Astrocyte of the spinal cord (primary cell): ENCODE results near the gene NTHL1.

Experiments used
- DNase-seq: peaks from one replicate; pipeline ENCODE4 v3.0.0; 2011; ENCODE audit warnings: low read depth, low spot score
- H3K4me3 ChIP-seq: 2 replicates; pipeline ENCODE4 v1.5.1; 2011; ENCODE audit warnings: low read depth, mild to moderate bottlenecking, low read length, moderate library complexity
- in situ Hi-C: cut with HindIII; loops from 2 replicates; pipeline ENCODE4 v1.10.0; 2017; ENCODE audit warnings: low sequenced_read_pairs
- TF ChIP-seq, protein P1 (sequence below): IDR thresholded peaks from 2 replicates; pipeline ENCODE4 v1.5.1; 2012; ENCODE audit warnings: low read depth, mild to moderate bottlenecking, low read length, inconsistent platforms

The NTHL1 gene

GRCh38 chr16:2030036-2030435 is 17.6 kb downstream of the NTHL1 start:
- no peak for DNase-seq
- in situ Hi-C loops = no loop called here
- H3K4me3 ChIP-seq = no peak overlapping the region
- TF ChIP-seq, protein P1, sequence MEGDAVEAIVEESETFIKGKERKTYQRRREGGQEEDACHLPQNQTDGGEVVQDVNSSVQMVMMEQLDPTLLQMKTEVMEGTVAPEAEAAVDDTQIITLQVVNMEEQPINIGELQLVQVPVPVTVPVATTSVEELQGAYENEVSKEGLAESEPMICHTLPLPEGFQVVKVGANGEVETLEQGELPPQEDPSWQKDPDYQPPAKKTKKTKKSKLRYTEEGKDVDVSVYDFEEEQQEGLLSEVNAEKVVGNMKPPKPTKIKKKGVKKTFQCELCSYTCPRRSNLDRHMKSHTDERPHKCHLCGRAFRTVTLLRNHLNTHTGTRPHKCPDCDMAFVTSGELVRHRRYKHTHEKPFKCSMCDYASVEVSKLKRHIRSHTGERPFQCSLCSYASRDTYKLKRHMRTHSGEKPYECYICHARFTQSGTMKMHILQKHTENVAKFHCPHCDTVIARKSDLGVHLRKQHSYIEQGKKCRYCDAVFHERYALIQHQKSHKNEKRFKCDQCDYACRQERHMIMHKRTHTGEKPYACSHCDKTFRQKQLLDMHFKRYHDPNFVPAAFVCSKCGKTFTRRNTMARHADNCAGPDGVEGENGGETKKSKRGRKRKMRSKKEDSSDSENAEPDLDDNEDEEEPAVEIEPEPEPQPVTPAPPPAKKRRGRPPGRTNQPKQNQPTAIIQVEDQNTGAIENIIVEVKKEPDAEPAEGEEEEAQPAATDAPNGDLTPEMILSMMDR = no peak

DNA sequence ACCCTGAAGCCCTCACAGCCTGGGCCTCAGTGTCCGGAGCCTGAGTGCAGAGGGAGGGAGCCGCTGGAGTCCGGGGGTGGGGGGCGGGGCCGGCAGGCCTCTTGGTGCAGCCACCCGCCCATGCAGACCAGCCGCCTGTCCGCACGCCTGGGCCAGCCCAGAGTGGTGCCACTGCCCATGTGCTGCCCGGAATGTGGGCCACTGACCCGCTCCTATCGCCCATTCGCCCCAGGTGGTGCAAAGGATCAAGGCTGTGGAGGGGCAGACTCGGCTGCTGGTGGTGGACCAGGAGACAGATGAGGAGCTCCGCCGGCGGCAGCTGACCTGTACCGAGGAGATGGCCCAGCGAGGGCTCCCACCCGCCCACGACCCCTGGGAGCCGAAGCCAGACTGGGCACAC is 18.3 kb downstream of the NTHL1 start:
- H3K4me3 ChIP-seq = no peak overlapping the region
- DNase-seq = no peak
- TF ChIP-seq, protein P1 = no peak
- in situ Hi-C loops = no loop called here

DNA sequence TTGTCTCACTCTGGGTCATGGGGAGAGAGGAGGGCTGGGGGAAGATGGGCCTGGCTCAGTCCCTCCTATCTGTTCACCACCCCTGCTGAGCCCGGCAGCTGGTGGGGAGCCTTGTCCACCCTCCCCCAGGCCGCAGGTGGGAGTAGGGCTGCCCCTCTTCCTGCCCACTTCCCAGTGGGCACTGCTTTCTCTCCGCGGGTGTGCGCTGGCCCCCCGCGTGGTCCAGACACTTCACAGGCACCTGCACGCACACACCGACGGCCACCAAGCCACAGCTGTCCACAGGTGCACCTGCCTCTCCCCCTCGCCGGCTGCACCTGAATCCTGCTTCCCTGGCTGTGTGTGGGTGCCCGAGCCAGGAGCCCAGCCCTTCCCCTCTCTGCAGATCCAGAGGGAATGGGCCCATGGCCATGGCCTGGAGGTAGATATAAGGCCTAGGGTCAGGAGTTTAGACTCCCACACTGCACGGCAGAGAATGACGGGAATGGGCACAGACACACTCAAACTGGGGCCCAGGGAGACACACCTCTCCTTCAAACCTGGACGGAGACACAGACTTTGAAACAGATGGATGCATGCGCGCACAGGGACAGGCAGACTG is 18.9 kb downstream of the NTHL1 start:
- no peak for DNase-seq

DNA sequence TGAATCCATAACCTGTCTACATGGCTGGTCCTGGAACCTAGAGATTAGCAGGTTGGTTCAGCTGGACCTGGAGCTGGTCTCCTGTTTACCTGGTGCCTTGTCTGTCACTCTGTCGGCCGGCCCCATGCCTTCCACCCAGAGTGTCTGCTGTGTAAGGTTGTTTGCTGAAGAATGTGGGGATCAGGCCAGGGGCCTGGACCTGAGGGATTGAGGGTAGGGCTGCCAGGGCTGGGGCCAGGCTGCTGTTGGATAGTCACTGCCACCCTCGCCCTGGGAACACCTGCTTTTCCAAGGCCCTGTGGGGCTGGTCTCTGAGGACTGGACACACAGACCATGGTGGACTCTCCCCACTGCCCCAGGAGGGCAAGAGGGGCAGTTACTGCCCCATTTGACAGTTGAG is 19.5 kb downstream of the NTHL1 start:
- in situ Hi-C loops = no loop called here
- TF ChIP-seq, protein P1 = no peak
- H3K4me3 ChIP-seq = peak overlapping the region; percentile 61
- no peak for DNase-seq

More for the DNA sequence above, 18.9 kb downstream of the NTHL1 start:
- TF ChIP-seq, protein P1 = no peak
- no peak overlapping the region for H3K4me3 ChIP-seq
- in situ Hi-C loops = no loop called here

DNA sequence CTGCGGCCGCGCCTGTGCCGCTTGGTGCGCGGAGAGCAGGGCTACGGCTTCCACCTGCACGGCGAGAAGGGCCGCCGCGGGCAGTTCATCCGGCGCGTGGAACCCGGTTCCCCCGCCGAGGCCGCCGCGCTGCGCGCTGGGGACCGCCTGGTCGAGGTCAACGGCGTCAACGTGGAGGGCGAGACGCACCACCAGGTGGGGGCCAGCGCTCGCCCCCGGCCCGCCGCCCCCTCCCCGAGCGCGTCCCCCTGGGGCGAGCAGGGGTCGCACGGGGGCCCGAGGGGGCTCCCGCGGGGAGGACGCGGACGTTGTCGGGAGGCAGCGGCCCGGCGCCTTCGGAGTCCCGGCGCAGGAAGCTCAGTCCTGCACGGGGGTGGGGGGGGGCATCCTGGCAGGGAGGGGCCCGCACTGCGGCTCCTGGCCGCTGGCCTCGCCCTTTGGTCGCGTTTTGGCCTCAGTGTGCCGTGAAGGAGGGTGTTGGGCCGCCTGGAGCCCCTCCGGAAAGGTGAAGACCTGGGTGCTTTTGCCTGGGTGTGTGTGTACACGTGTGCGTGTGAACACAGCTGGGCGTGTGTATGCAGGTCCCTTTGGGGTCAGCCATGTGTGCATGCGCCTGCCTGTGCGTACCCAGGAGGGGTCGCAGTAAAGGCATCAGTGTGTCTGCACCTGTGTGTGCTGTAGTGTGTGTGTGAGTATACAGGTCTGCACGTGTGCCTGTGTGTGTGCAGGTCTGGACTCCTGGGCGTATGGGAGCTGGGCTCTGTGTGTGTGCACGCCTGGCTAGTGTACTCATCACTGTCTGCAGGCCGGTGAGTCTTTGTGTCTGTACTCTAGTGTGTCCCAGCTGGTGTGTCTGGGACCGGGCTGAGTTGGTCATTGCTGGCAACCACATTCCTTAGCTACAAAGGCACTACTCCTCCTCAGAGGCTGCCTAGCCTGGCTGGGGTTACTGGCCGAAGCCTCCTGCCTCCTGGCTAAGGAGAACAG is 20.3 kb downstream of the NTHL1 start:
- DNase-seq = no peak
- in situ Hi-C loops = no loop called here
- peak overlapping the region; percentile 61 for H3K4me3 ChIP-seq
- TF ChIP-seq, protein P1 = no peak

DNA sequence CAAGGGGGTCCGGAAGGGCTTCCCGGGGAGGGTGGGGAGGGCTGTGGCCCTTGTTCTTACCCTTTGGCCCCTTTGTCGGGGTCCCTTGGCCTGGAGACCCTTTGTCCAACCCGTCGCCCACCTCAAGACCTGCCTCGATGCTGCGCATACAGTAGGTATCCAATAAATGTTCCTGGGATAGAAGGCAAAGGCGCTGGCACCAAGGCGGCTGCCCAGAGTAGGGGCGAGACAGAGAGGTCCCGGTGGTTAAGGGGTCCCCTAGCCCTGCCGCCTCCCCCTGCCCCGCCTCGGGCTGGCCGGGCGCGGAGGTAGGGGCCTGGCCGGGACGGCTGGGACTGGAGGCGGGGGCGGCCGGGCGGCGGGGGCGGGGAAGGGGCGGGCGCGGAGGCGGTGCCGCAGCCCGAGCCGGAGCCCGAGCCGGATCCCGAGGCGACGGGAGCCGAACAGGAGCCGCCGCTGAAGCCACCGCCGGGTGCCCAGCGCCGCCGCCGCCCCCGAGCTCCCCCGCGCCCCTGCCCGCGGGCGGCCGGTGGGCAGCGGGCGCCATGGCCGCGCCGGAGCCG is 21.1 kb downstream of the NTHL1 start, which contains the start of gene NHERF2:
Gene NHERF2 (plus strand): TSS at position 442 of the 563 bp plus-strand sequence. CDS start 104 bp downstream, at position 546.
- no peak for DNase-seq
- H3K4me3 ChIP-seq = peak within 1 kb of the TSS; percentile 61
- in situ Hi-C loops = no loop called here
- TF ChIP-seq, protein P1 = no peak
